NOMO-1 treated with dmso at 0.1 percent for 144 hours (cell line): Measurements from ENCODE around the gene ATP6V0D1.

Experiments
- DNase-seq: peaks from one replicate; lab custom pipeline; 2025; ENCODE audit not compliant: unreplicated experiment; lab: John Stamatoyannopoulos, UW

The ATP6V0D1 gene

DNA sequence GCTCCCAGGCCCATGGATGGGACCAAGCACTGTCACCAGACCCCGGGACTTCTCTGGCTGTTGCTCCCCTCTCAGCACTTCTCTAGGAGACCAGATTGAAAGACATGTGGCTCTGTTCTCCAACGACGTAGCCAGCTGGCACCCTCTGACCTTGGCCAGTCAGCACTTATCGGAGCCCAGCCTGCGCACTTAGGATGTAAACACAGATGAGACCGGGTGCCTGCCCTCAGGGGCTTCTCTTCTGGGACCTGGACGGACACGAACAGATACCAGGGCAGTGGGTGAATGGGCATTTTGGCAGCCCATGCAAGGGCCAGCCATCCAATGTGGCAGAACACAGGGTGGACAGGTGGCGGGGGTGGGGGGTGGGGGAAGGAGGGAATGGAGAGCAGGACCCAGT lies 71.3 kb downstream of the ATP6V0D1 start:
- DNase-seq: no peak

DNA sequence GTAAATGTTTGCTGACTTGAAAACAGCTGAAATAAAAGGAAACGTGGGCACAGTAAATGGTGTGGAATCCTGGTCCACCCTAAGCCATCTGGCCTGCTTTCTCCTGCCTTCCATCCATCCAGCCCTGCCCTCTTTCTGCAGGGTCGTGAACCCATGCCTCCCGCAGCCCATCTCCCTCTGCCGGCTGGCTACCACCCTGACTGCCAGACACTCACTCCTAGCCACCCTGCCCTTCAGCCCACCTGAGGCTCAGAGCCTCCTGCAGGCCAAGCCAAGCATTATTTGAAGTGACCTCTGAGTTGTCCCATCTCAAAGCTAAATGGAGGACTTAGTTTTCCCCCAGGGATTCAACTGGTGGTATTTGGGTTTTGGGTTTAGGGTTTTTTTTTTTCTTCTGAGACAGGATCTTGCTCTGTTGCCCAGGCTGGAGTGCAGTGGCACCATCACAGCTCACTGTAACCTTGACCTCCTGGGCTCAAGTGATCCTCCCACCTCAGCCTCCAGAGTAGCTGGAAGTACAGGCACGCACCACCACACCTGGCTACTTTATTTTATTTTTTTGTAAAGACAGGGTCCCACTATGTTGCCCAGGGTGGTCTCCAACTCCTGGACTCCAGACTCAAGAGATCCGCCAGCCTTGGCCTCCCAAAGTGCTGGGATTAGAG lies 73.0 kb downstream of the ATP6V0D1 start:
- no peak for DNase-seq

DNA sequence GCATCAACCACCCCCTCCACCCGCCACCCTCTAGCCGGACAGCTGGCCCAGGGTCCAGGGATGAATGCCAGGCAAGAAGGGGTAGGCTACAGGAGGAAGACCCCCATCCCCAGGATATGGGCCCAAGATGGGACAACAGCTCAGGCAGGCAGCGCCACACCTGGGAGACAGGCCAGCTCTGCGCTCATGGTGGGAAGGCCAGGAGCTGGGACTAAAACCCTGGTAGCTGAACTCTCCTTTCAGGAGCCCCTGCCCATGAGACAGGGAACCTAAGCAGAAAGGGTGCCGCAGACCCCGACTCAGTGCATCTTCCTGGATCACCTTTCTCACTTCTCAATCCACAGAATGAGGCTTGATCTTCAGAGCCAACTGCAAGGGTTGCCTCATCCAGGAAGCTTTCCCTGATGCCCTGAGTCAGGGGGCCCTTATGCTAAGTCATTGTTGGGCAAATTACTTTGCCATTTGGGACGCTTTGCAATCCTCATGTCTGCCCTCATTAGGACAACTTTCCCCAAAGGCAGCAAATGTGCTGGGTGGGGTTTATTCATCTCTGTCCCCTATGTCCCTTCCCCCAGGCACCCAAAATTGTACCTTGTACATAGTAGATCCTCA lies 73.7 kb downstream of the ATP6V0D1 start:
- no peak for DNase-seq

GRCh38 chr16:67406111-67406971 lies 74.6 kb downstream of the ATP6V0D1 start:
- no peak for DNase-seq

- DNase-seq: no peak
Observed at GRCh38 chr16:67405336-67405735, 75.6 kb downstream of the ATP6V0D1 start.

GRCh38 chr16:67404740-67405226 lies 76.2 kb downstream of the ATP6V0D1 start:
- no peak for DNase-seq

DNA sequence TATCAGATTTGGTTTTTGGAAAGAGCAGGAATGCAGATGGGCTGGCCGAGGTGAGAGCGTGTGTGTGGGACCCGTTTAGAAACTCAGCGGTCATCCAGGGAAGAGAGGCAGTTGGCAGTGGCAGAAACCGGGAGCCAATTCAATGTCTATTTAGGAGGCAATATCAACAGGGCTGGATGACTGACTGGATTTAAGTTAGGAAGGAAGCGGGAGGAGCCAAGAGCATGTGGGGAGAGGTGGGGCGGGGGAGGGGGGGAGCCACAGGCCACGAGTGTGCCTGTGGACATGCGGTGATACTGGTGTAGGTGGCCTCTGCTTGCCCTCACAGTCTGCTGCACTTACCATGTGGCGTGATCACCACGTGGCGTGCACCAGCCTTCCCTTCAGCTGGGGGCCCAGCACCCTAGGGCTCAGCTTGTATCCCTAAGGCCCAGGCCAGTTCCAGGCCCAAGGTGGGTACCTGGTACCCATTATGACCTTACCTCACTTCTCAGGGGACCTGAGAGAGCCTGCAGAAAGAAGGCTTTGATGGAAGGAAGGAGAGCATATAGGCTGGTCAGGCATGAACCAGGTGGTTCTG lies 76.9 kb downstream of the ATP6V0D1 start:
- DNase-seq: no peak

DNA sequence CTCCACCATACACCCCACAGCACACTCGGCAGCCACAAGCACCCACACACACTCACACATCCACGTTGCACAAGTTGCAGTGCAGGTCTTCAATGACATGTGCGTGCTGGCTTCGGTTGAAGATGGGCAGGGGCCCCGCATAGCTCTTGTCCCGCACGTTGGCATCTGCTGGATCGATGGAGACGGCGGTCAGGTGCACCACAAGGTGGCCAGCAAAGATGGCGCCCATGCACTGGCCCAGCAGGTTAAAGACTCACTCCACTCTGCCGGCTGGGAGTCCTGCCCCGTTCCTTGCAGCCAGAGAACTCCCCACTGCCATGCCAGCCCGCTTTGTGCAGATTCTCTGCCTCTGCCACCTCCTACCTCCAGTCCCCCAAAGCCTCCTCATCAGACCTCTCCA lies 80.1 kb downstream of the ATP6V0D1 start:
- no peak for DNase-seq

GRCh38 chr16:67399749-67400704 lies 80.9 kb downstream of the ATP6V0D1 start:
- no peak for DNase-seq

- DNase-seq: peak; percentile 11
Observed at GRCh38 chr16:67399218-67399733, 81.7 kb downstream of the ATP6V0D1 start.

DNA sequence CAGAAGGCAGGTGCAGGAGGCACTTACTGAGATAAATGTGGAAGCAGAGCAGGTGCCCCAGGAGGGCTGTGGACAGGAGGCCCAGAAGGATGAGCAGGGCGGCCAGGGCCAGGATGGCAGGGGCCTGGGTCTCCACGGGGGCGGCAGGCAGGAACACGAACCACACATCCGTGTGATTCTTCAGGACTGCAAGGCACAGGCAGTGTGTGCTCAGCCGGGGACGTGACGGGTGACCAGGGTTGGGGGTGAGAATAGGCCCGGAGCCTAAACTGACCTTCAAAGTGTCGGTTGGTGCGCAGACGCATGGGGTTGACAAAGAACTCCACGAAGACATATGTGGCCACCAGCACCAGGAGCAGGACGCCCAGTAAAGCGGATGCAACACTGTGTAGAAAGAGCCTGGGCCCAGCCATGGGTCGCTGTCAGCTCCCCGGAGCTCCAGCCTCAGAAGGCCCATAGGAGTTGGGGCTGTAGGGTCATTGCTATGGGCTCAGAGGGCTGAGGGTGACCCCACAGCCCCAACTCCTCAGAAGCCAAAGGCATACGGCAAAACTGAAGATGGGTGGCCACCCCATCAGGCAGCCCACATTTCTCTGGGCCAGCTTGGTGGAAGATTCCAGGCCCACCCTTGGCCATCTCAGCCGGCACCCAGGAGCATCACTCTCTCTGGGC lies 82.3 kb downstream of the ATP6V0D1 start:
- DNase-seq: no peak

- DNase-seq: no peak
Observed at GRCh38 chr16:67397812-67398545, 83.0 kb downstream of the ATP6V0D1 start.

GRCh38 chr16:67397036-67397801 lies 83.7 kb downstream of the ATP6V0D1 start:
- DNase-seq: no peak

GRCh38 chr16:67396159-67397035 lies 84.6 kb downstream of the ATP6V0D1 start:
- DNase-seq: no peak

DNA sequence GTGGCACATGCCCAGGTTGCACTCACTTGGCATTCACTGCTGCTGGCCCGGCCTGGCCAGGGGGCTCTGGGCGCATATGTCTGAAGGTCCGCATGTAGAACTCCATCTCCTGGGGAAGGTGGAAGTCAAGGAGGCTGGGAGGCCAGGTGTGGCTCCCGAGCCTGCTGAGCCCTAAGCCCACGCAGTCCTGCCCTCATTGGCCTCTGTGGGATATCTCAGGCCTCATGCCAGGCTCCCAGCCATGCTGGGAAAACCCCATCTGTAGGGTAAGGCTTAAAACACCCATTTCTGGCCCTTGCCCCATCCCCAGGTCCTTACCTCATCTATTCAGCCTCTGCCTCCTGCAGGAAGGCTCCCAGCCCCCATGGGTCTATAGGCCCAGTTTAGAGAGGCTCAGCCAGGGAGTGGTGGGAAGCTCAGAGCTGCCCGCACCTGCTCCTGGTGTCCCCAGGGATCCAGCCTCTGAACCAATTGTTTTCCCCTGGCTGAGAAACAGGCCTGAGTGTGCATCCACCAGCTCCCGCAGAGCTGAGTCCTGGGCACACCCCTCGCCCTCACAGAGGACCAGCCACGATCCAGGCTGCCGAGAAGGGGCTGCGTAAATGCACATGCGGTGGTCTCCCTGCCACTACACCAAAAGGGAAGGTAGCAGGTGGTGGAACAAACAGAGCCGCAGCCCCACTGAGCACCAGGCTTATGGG lies 85.3 kb downstream of the ATP6V0D1 start:
- no peak for DNase-seq

GRCh38 chr16:67395105-67395457 lies 85.9 kb downstream of the ATP6V0D1 start:
- no peak for DNase-seq
